Astrocyte (in vitro differentiated cells and primary cell): Measurements from ENCODE around the gene DIP2A. TPM values are rescaled to one million over a fixed set of nuclear protein-coding genes. Genes with fewer than 3 reads are reported as not detected.

Experiments
- DNase-seq: peaks from one replicate; pipeline ENCODE4 v3.0.0-alpha.2; 2010; ENCODE audit warnings: low read depth
- FAIRE-seq: peaks from 2 replicates; lab custom pipeline; 2011; peaks lifted over from hg19 to GRCh38; lab: Jason Lieb, UNC
- H2AFZ ChIP-seq: 2 replicates; pipeline ENCODE4 v1.6.0; 2012; ENCODE audit warnings: low read depth, low read length, inconsistent platforms
- H3K27ac ChIP-seq: 2 replicates; pipeline ENCODE4 v1.5.1; 2011; ENCODE audit warnings: low read depth, low read length, inconsistent platforms
- H3K27me3 ChIP-seq: 2 replicates; pipeline ENCODE4 v1.6.0; 2011; ENCODE audit warnings: low read length, inconsistent platforms; ENCODE audit not compliant: insufficient read depth
- H3K36me3 ChIP-seq: 2 replicates; pipeline ENCODE4 v1.5.1; 2011; ENCODE audit warnings: low read length, inconsistent platforms; ENCODE audit not compliant: insufficient read depth
- H3K4me1 ChIP-seq: 2 replicates; pipeline ENCODE4 v1.5.1; 2011; ENCODE audit warnings: low read length, inconsistent platforms; ENCODE audit not compliant: insufficient read depth
- H3K4me2 ChIP-seq: 2 replicates; pipeline ENCODE4 v1.6.0; 2012; ENCODE audit warnings: low read length, inconsistent platforms
- H3K4me3 ChIP-seq: 2 replicates; pipeline ENCODE4 v1.5.1; 2011; ENCODE audit warnings: low read depth, mild to moderate bottlenecking, low read length, inconsistent platforms; ENCODE audit not compliant: insufficient read depth
- H3K79me2 ChIP-seq: 2 replicates; pipeline ENCODE4 v1.6.0; 2012; ENCODE audit warnings: mild to moderate bottlenecking, low read length, inconsistent platforms; ENCODE audit not compliant: insufficient read depth
- H3K9ac ChIP-seq: 2 replicates; pipeline ENCODE4 v1.6.0; 2012; ENCODE audit warnings: mild to moderate bottlenecking, low read length, inconsistent platforms
- H3K9me3 ChIP-seq: 2 replicates; pipeline ENCODE4 v1.5.1; 2012; ENCODE audit warnings: low read depth, mild to moderate bottlenecking, low read length, inconsistent platforms; ENCODE audit not compliant: insufficient read depth
- H4K20me1 ChIP-seq: 2 replicates; pipeline ENCODE4 v1.6.0; 2012; ENCODE audit warnings: low read length, inconsistent platforms; ENCODE audit not compliant: insufficient read depth
- H3K27ac Mint-ChIP-seq: one replicate; pipeline ENCODE4 v1.8.0; 2021; ENCODE audit warnings: mild to moderate bottlenecking, mixed read lengths; ENCODE audit not compliant: unreplicated experiment
- H3K27me3 Mint-ChIP-seq: one replicate; pipeline ENCODE4 v1.8.0; 2021; ENCODE audit warnings: low read depth, mixed read lengths; ENCODE audit not compliant: unreplicated experiment
- H3K36me3 Mint-ChIP-seq: one replicate; pipeline ENCODE4 v1.8.0; 2021; ENCODE audit warnings: low read depth, mixed read lengths; ENCODE audit not compliant: unreplicated experiment
- H3K4me1 Mint-ChIP-seq: one replicate; pipeline ENCODE4 v1.8.0; 2021; ENCODE audit warnings: low read depth, mixed read lengths; ENCODE audit not compliant: unreplicated experiment
- H3K4me3 Mint-ChIP-seq: one replicate; pipeline ENCODE4 v1.8.0; 2021; ENCODE audit warnings: mild to moderate bottlenecking, moderate library complexity, mixed read lengths; ENCODE audit not compliant: unreplicated experiment
- H3K9me3 Mint-ChIP-seq: one replicate; pipeline ENCODE4 v1.8.0; 2021; ENCODE audit warnings: mild to moderate bottlenecking, mixed read lengths; ENCODE audit not compliant: unreplicated experiment
- EZH2 ChIP-seq: IDR thresholded peaks from 2 replicates; pipeline ENCODE4 v1.6.1; 2012; ENCODE audit warnings: mild to moderate bottlenecking, low read length, inconsistent platforms; ENCODE audit not compliant: insufficient read depth
- total RNA-seq: library from RNA; stranded (reverse); gene quantifications from 2 replicates; pipeline ENCODE4 v1.2.1, GENCODE V29; 2021
- TF ChIP-seq, protein P1 (sequence below): IDR thresholded peaks from 2 replicates; pipeline ENCODE4 v1.5.1; 2011; ENCODE audit warnings: low read depth, mild to moderate bottlenecking, inconsistent platforms, low read length, moderate library complexity; ENCODE audit not compliant: insufficient read depth

Gene DIP2A
- total RNA-seq, 1 donor from 2014 or later, result 35.4 TPM

DNA sequence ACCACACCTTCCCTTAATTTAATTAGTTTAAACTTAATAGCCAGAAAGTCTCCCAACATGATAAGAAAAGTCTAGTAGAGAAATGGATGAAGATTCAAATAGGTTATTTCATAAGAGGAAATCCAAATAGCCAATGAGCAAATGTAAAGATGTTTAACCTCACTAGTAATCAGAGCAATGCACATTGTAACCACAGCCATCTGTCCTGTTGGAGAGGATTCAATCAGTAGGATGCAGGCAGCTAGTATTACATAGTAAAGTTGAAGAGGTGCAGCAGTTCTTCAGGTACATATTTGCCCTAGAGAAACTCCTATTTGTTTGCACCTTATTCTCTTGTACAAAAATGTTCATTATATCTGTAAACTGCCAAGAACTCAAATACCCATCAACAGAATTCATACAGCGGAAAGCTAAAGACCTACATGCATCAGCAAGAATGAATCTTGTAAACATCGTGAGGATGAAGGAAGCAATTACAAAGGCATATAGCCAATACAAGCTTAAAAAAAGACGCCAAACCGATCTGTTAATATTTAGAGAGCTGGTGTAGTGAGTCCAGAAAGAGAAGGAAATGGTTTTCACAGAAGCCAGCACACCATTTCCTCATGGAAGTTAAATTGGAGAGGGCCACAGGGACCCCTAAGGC is 27.9 kb downstream of the DIP2A start:
- no peaks in the 10 kb centered on the region for H3K27me3 Mint-ChIP-seq
- no peak overlapping the region for H3K9ac ChIP-seq
- no peaks in the 10 kb centered on the region for H3K9me3 ChIP-seq
- DNase-seq (no peak), FAIRE-seq (no peak)
- H3K4me2 ChIP-seq, result no peak overlapping the region
- peaks cover 8% of the 10 kb centered on the region for H3K36me3 ChIP-seq
- peaks cover 41% of the 10 kb centered on the region for H4K20me1 ChIP-seq
- H3K9me3 Mint-ChIP-seq, result no peaks in the 10 kb centered on the region
- no peaks in the 10 kb centered on the region for H3K27me3 ChIP-seq
- no peak overlapping the region for H3K4me3 Mint-ChIP-seq
- no peak overlapping the region for H3K27ac Mint-ChIP-seq
- H3K27ac ChIP-seq, result no peak overlapping the region
- H3K36me3 Mint-ChIP-seq, result peaks cover 4% of the 10 kb centered on the region
- TF ChIP-seq, protein P1, sequence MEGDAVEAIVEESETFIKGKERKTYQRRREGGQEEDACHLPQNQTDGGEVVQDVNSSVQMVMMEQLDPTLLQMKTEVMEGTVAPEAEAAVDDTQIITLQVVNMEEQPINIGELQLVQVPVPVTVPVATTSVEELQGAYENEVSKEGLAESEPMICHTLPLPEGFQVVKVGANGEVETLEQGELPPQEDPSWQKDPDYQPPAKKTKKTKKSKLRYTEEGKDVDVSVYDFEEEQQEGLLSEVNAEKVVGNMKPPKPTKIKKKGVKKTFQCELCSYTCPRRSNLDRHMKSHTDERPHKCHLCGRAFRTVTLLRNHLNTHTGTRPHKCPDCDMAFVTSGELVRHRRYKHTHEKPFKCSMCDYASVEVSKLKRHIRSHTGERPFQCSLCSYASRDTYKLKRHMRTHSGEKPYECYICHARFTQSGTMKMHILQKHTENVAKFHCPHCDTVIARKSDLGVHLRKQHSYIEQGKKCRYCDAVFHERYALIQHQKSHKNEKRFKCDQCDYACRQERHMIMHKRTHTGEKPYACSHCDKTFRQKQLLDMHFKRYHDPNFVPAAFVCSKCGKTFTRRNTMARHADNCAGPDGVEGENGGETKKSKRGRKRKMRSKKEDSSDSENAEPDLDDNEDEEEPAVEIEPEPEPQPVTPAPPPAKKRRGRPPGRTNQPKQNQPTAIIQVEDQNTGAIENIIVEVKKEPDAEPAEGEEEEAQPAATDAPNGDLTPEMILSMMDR, result no peak
- no peak for TF ChIP-seq EZH2
- H2AFZ ChIP-seq, result no peak overlapping the region
- H3K79me2 ChIP-seq, result peaks cover 42% of the 10 kb centered on the region
- no peaks in the 10 kb centered on the region for H3K4me1 ChIP-seq
- no peaks in the 10 kb centered on the region for H3K4me1 Mint-ChIP-seq
- no peak overlapping the region for H3K4me3 ChIP-seq

DNA sequence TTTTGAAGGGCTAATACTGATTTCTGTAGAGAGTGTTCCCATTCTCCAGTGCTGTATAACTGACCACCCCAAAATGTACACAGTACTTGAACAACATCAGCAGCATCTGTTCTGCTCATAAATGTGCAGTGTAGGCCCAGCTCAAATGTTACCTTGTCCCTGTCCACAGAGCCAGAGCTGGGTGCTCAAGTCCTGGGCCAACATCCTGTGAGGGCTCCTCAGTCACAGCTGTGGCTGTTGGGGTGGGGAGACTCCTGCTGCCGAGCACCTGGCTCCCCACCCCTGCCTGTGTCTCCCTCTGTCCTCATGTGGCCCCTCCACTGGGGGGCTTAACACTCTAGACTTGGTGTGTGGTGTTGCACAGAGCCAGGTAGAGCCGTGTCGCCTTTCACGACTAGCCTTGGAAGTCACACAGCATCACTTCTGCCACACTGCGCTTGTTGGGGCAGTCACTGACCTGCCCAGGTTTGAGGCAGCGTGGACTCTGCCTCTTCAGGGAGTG is 30.5 kb downstream of the DIP2A start:
- Histone ChIP-seq H3K79me2 (peaks cover 23% of the 10 kb centered on the region), H3K9ac (no peak overlapping the region), H3K27ac (no peak overlapping the region), H3K27me3 (no peaks in the 10 kb centered on the region), H3K36me3 (peaks cover 8% of the 10 kb centered on the region), H2AFZ (no peak overlapping the region), H3K4me1 (no peaks in the 10 kb centered on the region), H3K4me2 (no peak overlapping the region), H4K20me1 (peaks cover 18% of the 10 kb centered on the region), H3K9me3 (no peaks in the 10 kb centered on the region), H3K4me3 (no peak overlapping the region)
- Mint-ChIP-seq H3K36me3 (peaks cover 10% of the 10 kb centered on the region), H3K4me1 (no peaks in the 10 kb centered on the region), H3K27me3 (no peaks in the 10 kb centered on the region), H3K4me3 (no peak overlapping the region), H3K27ac (no peak overlapping the region), H3K9me3 (no peaks in the 10 kb centered on the region)
- no peak for TF ChIP-seq EZH2
- TF ChIP-seq, protein P1, result no peak
- FAIRE-seq (no peak), DNase-seq (no peak)

DNA sequence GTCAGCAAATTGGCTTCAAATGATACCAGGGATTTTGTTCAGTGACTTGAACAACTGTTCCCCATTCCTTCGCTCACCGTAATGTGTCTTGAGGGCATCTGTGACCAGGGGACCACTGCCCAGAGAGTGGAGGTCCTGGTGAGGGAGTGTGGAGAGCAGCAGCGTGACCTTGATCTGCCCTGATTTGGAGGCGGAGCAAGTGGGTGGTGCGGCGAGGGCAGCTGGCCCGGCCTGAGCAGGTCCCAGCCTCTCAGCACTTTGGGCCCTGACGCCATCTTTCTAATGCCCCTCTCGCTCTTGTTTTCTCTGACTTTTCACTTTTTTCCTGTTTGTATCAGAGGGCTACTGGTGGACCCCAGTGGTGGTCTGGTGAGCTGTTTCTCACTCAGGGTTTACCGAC is 31.1 kb downstream of the DIP2A start:
- Histone ChIP-seq H3K9ac (no peak overlapping the region), H3K27me3 (no peaks in the 10 kb centered on the region), H3K4me3 (no peak overlapping the region), H3K9me3 (no peaks in the 10 kb centered on the region), H2AFZ (no peak overlapping the region), H4K20me1 (peaks cover 15% of the 10 kb centered on the region), H3K4me2 (no peak overlapping the region), H3K4me1 (no peaks in the 10 kb centered on the region), H3K79me2 (peaks cover 19% of the 10 kb centered on the region), H3K36me3 (peaks cover 6% of the 10 kb centered on the region), H3K27ac (no peak overlapping the region)
- H3K4me1 Mint-ChIP-seq, result no peaks in the 10 kb centered on the region
- no peak for TF ChIP-seq EZH2
- TF ChIP-seq, protein P1, result no peak
- no peak overlapping the region for H3K4me3 Mint-ChIP-seq
- no peaks in the 10 kb centered on the region for H3K9me3 Mint-ChIP-seq
- H3K27me3 Mint-ChIP-seq, result no peaks in the 10 kb centered on the region
- peaks cover 14% of the 10 kb centered on the region for H3K36me3 Mint-ChIP-seq
- FAIRE-seq (no peak), DNase-seq (no peak)
- no peak overlapping the region for H3K27ac Mint-ChIP-seq
